OCI-LY7 (cell line): Measurements from ENCODE around the gene MERTK.

Experiments used
- EZH2phosphoT487 ChIP-seq: fragments of 200-600 bp; sonication (generic); IDR thresholded peaks from 2 replicates; pipeline ENCODE4 v1.6.1; 2018; ENCODE audit warnings: low read depth, borderline replicate concordance, mild to moderate bottlenecking, mixed run types, antibody characterized with exemption, low read length, moderate library complexity, mixed read lengths
- TF ChIP-seq, protein P1 (sequence below): fragments of 200-600 bp; sonication (generic); conservative IDR thresholded peaks from 2 replicates; pipeline ENCODE4 v1.5.1; 2014; ENCODE audit warnings: mild to moderate bottlenecking, antibody characterized with exemption, low read length, moderate library complexity, mixed read lengths

DNA sequence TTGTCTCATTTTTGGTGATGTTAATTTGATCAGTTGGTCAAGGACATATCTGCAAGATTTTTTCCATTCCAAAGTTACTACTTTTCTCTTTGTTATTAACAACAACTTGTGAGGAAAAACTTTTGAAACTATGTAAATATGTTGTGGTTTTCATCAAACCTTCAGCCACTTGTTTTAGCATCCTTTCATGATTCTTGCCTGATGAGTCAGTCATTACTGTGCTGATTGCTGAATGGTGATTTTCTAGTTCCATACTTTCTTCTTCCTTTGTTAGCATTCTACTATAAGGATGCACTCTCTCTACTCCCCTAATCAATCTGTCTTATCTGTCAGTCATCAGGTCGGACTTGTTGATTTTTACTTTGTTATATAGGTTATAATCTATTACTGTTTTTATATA, 167.6 kb downstream of the MERTK start:
- TF ChIP-seq EZH2phosphoT487: no peak
- TF ChIP-seq, protein P1, sequence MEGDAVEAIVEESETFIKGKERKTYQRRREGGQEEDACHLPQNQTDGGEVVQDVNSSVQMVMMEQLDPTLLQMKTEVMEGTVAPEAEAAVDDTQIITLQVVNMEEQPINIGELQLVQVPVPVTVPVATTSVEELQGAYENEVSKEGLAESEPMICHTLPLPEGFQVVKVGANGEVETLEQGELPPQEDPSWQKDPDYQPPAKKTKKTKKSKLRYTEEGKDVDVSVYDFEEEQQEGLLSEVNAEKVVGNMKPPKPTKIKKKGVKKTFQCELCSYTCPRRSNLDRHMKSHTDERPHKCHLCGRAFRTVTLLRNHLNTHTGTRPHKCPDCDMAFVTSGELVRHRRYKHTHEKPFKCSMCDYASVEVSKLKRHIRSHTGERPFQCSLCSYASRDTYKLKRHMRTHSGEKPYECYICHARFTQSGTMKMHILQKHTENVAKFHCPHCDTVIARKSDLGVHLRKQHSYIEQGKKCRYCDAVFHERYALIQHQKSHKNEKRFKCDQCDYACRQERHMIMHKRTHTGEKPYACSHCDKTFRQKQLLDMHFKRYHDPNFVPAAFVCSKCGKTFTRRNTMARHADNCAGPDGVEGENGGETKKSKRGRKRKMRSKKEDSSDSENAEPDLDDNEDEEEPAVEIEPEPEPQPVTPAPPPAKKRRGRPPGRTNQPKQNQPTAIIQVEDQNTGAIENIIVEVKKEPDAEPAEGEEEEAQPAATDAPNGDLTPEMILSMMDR: no peak
